GM23248 (cell line): ENCODE data around the gene CYP2A6. TPM values are rescaled to one million over a fixed set of nuclear protein-coding genes. Genes with fewer than 3 reads are reported as not detected.
"Not testable (repeated sequence)": the region's sequence is repeated elsewhere in the genome, so short reads cannot be mapped to it uniquely, and the experiment has no call there.

Source experiments
- DNase-seq: peaks from one replicate; pipeline ENCODE4 v3.0.0-alpha.2; 2015
- H2AFZ ChIP-seq: fragments of 200-600 bp; sonication (generic); 2 replicates; pipeline ENCODE4 v1.6.1; 2016; ENCODE audit warnings: antibody characterized with exemption
- H3F3A ChIP-seq: fragments of 200-600 bp; sonication (generic); 2 replicates; pipeline ENCODE4 v1.6.1; 2016; ENCODE audit warnings: mild to moderate bottlenecking, antibody characterized with exemption, mixed run types; ENCODE audit not compliant: insufficient read depth
- H3K27ac ChIP-seq: fragments of 200-600 bp; sonication (generic); 2 replicates; pipeline ENCODE4 v1.5.1; 2016; ENCODE audit warnings: mild to moderate bottlenecking
- H3K27me3 ChIP-seq: fragments of 200-600 bp; sonication (generic); replicated peaks from 2 replicates; pipeline ENCODE4 v1.6.1; 2016; ENCODE audit warnings: mild to moderate bottlenecking; ENCODE audit not compliant: insufficient read depth
- H3K36me3 ChIP-seq: fragments of 200-600 bp; sonication (generic); 2 replicates; pipeline ENCODE4 v1.6.1; 2016; ENCODE audit warnings: low read depth, mild to moderate bottlenecking
- H3K4me1 ChIP-seq: fragments of 200-600 bp; sonication (generic); 2 replicates; pipeline ENCODE4 v1.6.1; 2016; ENCODE audit warnings: mild to moderate bottlenecking; ENCODE audit not compliant: insufficient read depth
- H3K4me2 ChIP-seq: fragments of 200-600 bp; sonication (generic); one replicate; pipeline ENCODE4 v1.6.1; 2016; ENCODE audit warnings: mild to moderate bottlenecking; ENCODE audit not compliant: unreplicated experiment
- H3K4me3 ChIP-seq: fragments of 200-600 bp; sonication (generic); 2 replicates; pipeline ENCODE4 v1.5.1; 2016; ENCODE audit warnings: mild to moderate bottlenecking
- H3K79me2 ChIP-seq: fragments of 200-600 bp; sonication (generic); 2 replicates; pipeline ENCODE4 v1.6.1; 2016; ENCODE audit warnings: mild to moderate bottlenecking; ENCODE audit not compliant: insufficient read depth
- H3K9ac ChIP-seq: fragments of 200-600 bp; sonication (generic); 2 replicates; pipeline ENCODE4 v1.6.1; 2016; ENCODE audit warnings: mild to moderate bottlenecking
- H3K9me2 ChIP-seq: fragments of 200-600 bp; sonication (generic); 2 replicates; pipeline ENCODE4 v1.6.1; 2016; ENCODE audit warnings: mixed run types, mild to moderate bottlenecking, moderate library complexity; ENCODE audit not compliant: insufficient read depth
- H3K9me3 ChIP-seq: fragments of 200-600 bp; sonication (generic); one replicate; pipeline ENCODE4 v1.6.1; 2017; ENCODE audit warnings: low read depth
- H4K20me1 ChIP-seq: fragments of 200-600 bp; sonication (generic); 2 replicates; pipeline ENCODE4 v1.6.0; 2016; ENCODE audit not compliant: insufficient read depth
- EZH2 ChIP-seq: fragments of 200-600 bp; sonication (generic); IDR thresholded peaks from 2 replicates; pipeline ENCODE4 v1.6.1; 2018; ENCODE audit warnings: antibody characterized with exemption, mild to moderate bottlenecking; ENCODE audit not compliant: insufficient read depth, poor library complexity, severe bottlenecking
- EZH2phosphoT487 ChIP-seq: fragments of 200-600 bp; sonication (generic); IDR thresholded peaks from 2 replicates; pipeline ENCODE4 v1.6.1; 2018; ENCODE audit warnings: antibody characterized with exemption, moderate library complexity, mild to moderate bottlenecking, low read depth; ENCODE audit not compliant: insufficient read depth
- WGBS, 2 experiments: methylation state at CpG; one replicate each; pipeline ENCODE4 v1.1.6; 2015 to 2017; ENCODE audit warnings: low lambda C conversion rate in 2 of 2, low coverage in 1 of 2; ENCODE audit errors: missing lambda C conversion rate in 2 of 2; 5-methylcytosine and 5-hydroxymethylcytosine counted together
- in situ Hi-C: fragments of 300-500 bp; cut with MboI; formaldehyde crosslinking; loops from 2 replicates; pipeline ENCODE4 v1.15.0; 2020
- polyA plus RNA-seq: library from polyadenylated mRNA; unstranded; fragments of >200 nt; fragmentation: Nextera tagmentation; extraction: Ambion mirVana; gene quantifications from 2 replicates; pipeline ENCODE4 v1.2.1, GENCODE V29; 2016
- total RNA-seq: library from RNA; depleted of rRNA; stranded (reverse); fragments of >200 nt; shearing (Covaris generic); gene quantifications from 2 replicates; pipeline ENCODE4 v1.2.3, GENCODE V29; 2014

Gene CYP2A6
- total and polyA plus RNA-seq, 2 experiments from 2014 or later = not detected

GRCh38 chr19:40831502-40832430 is 18.5 kb downstream of the CYP2A6 start:
- Histone ChIP-seq H3K4me3 (no peak overlapping the region), H3K9ac (no peak overlapping the region), H3K36me3 (no peaks in the 10 kb centered on the region; the same call in 1 of the 2 replicates), H3K79me2 (no peaks in the 10 kb centered on the region), H3K27ac (peak overlapping the region; percentile 62), H3K4me1 (peaks cover 13% of the 10 kb centered on the region), H4K20me1 (no peaks in the 10 kb centered on the region), H3F3A (peaks cover 14% of the 10 kb centered on the region), H3K4me2 (peak overlapping the region; percentile 15), H3K9me3 (no peaks in the 10 kb centered on the region), H3K27me3 (no peaks in the 10 kb centered on the region), H3K9me2 (no peaks in the 10 kb centered on the region), H2AFZ (no peak overlapping the region)
- TF ChIP-seq EZH2phosphoT487 (0 out of 2 replicates have a peak, but pooled peaks have one; percentile 64), EZH2 (no peak)
- WGBS, 2 experiments = 27 to 30% methylated on average over 7 of the region's 7 CpGs
- in situ Hi-C loops = no loop called here
- DNase-seq = peak; percentile 98

- H3K9me3 ChIP-seq, in situ Hi-C loops, H2AFZ ChIP-seq, H3K9me2 ChIP-seq, H3K27ac ChIP-seq, H3K27me3 ChIP-seq, H4K20me1 ChIP-seq, H3K79me2 ChIP-seq, H3K4me2 ChIP-seq, H3K36me3 ChIP-seq, DNase-seq, H3K4me3 ChIP-seq, H3K9ac ChIP-seq: not testable (repeated sequence)
- peaks cover 13% of the 10 kb centered on the region for H3K4me1 ChIP-seq
- peaks cover 14% of the 10 kb centered on the region for H3F3A ChIP-seq
- 90 to 95% methylated on average over 16 of the region's 16 CpGs for WGBS, 2 experiments
Observed at GRCh38 chr19:40830741-40831140, 19.5 kb downstream of the CYP2A6 start.

GRCh38 chr19:40829205-40829604 is 21.0 kb downstream of the CYP2A6 start:
- no peaks in the 10 kb centered on the region for H3K79me2 ChIP-seq
- H3K27me3 ChIP-seq = no peaks in the 10 kb centered on the region
- no peak overlapping the region for H3K9ac ChIP-seq
- peaks cover 14% of the 10 kb centered on the region for H3F3A ChIP-seq
- H3K36me3 ChIP-seq = no peaks in the 10 kb centered on the region; the same call in 1 of the 2 replicates
- peaks cover 13% of the 10 kb centered on the region for H3K4me1 ChIP-seq
- DNase-seq = no peak
- no peaks in the 10 kb centered on the region for H3K9me2 ChIP-seq
- TF ChIP-seq EZH2 = no peak
- no peak for TF ChIP-seq EZH2phosphoT487
- no peak overlapping the region for H3K4me3 ChIP-seq
- no peak overlapping the region for H2AFZ ChIP-seq
- H3K4me2 ChIP-seq = no peak overlapping the region
- no peak overlapping the region for H3K27ac ChIP-seq
- in situ Hi-C loops = no loop called here
- no peaks in the 10 kb centered on the region for H4K20me1 ChIP-seq
- H3K9me3 ChIP-seq = no peaks in the 10 kb centered on the region

GRCh38 chr19:40827386-40828247 is 22.6 kb downstream of the CYP2A6 start:
- WGBS, 2 experiments = 93 to 95% methylated on average over 22 of the region's 22 CpGs
- Histone ChIP-seq H3K79me2 (no peaks in the 10 kb centered on the region), H2AFZ (no peak overlapping the region), H3K27ac (no peak overlapping the region), H3K9me3 (no peaks in the 10 kb centered on the region), H4K20me1 (no peaks in the 10 kb centered on the region), H3K36me3 (no peaks in the 10 kb centered on the region; the same call in 1 of the 2 replicates), H3K4me2 (no peak overlapping the region), H3K9me2 (no peaks in the 10 kb centered on the region), H3K4me1 (peaks cover 13% of the 10 kb centered on the region), H3K4me3 (no peak overlapping the region), H3F3A (peaks cover 14% of the 10 kb centered on the region), H3K9ac (no peak overlapping the region), H3K27me3 (no peaks in the 10 kb centered on the region)
- TF ChIP-seq EZH2phosphoT487 (no peak), EZH2 (no peak)
- DNase-seq = no peak
- in situ Hi-C loops = no loop called here

GRCh38 chr19:40826699-40827385 is 23.4 kb downstream of the CYP2A6 start:
- H3K9me2 ChIP-seq, H3K4me1 ChIP-seq, in situ Hi-C loops, H3K4me2 ChIP-seq, H3K79me2 ChIP-seq, H3K27me3 ChIP-seq, H3K9me3 ChIP-seq, DNase-seq, H3K27ac ChIP-seq, H2AFZ ChIP-seq, H3K36me3 ChIP-seq, H3F3A ChIP-seq, H3K9ac ChIP-seq, H4K20me1 ChIP-seq, H3K4me3 ChIP-seq: not testable (repeated sequence)
- 90% methylated on average over 29 of the region's 29 CpGs for WGBS, 2 experiments

- 83 to 85% methylated on average over 4 to 10 of the region's 14 CpGs for WGBS, 2 experiments
- H4K20me1 ChIP-seq, H3K9me3 ChIP-seq, H3K9ac ChIP-seq, H3K4me2 ChIP-seq, H3K27me3 ChIP-seq, H3K4me3 ChIP-seq, H3K9me2 ChIP-seq, H2AFZ ChIP-seq, H3K27ac ChIP-seq, in situ Hi-C loops, H3K79me2 ChIP-seq, H3F3A ChIP-seq, H3K36me3 ChIP-seq, DNase-seq, H3K4me1 ChIP-seq: not testable (repeated sequence)
Observed at GRCh38 chr19:40826312-40826698, 23.9 kb downstream of the CYP2A6 start.
